SK-N-SH treated with all-trans-retinoic acid at 6 μM for 48 hours (cell line): ENCODE results near the gene TLR4.

Source experiments
- ATAC-seq: fragments of 200-7000 bp; cut with Tn5 transposase; 3 replicates; pipeline ENCODE4 v1.9.1; 2020; ENCODE audit warnings: mild to moderate bottlenecking, moderate library complexity
- ARNTL ChIP-seq: fragments of 450-650 bp; formaldehyde crosslinking; IDR thresholded peaks from 2 replicates; pipeline ENCODE4 v1.5.0; 2020; ENCODE audit warnings: low read depth, mild to moderate bottlenecking, moderate library complexity, borderline replicate concordance
- BACH2 ChIP-seq: fragments of 250-450 bp; sonication (Bioruptor Pico); IDR thresholded peaks from 2 replicates; pipeline ENCODE4 v1.9.0; 2021; ENCODE audit warnings: mild to moderate bottlenecking, borderline replicate concordance
- CSDC2 ChIP-seq: fragments of 250-450 bp; sonication (Bioruptor Pico); IDR thresholded peaks from 2 replicates; pipeline ENCODE4 v1.5.0; 2020; ENCODE audit warnings: mild to moderate bottlenecking, moderate library complexity
- ESRRG ChIP-seq: fragments of 250-450 bp; sonication (Bioruptor Pico); IDR thresholded peaks from 2 replicates; pipeline ENCODE4 v1.6.1; 2021; ENCODE audit warnings: mild to moderate bottlenecking
- GLIS3 ChIP-seq: fragments of 250-450 bp; sonication (Bioruptor Pico); IDR thresholded peaks from 2 replicates; pipeline ENCODE4 v1.5.0; 2020; ENCODE audit warnings: mild to moderate bottlenecking, moderate library complexity
- OSR1 ChIP-seq: fragments of 250-450 bp; sonication (Bioruptor Pico); IDR thresholded peaks from 2 replicates; pipeline ENCODE4 v1.8.0; 2022; ENCODE audit warnings: moderate library complexity, mild to moderate bottlenecking, inconsistent platforms
- PPARA ChIP-seq: fragments of 250-450 bp; sonication (Bioruptor Pico); IDR thresholded peaks from 2 replicates; pipeline ENCODE4 v1.5.0; 2020; ENCODE audit warnings: mild to moderate bottlenecking, borderline replicate concordance
- RARB ChIP-seq: fragments of 250-450 bp; sonication (Bioruptor Pico); IDR thresholded peaks from 2 replicates; pipeline ENCODE4 v1.8.0; 2021; ENCODE audit warnings: mild to moderate bottlenecking, moderate library complexity
- SNAI2 ChIP-seq: fragments of 250-450 bp; sonication (Bioruptor Pico); IDR thresholded peaks from 2 replicates; pipeline ENCODE4 v1.5.0; 2020; ENCODE audit warnings: mild to moderate bottlenecking, moderate library complexity
- TCF4 ChIP-seq: fragments of 250-450 bp; sonication (Bioruptor Pico); IDR thresholded peaks from 2 replicates; pipeline ENCODE4 v1.8.0; 2021; ENCODE audit warnings: mild to moderate bottlenecking, moderate library complexity, borderline replicate concordance
- TOX ChIP-seq: fragments of 250-450 bp; sonication (Bioruptor Pico); IDR thresholded peaks from 2 replicates; pipeline ENCODE4 v1.8.0; 2021; ENCODE audit warnings: mild to moderate bottlenecking, moderate library complexity, borderline replicate concordance
- ZFP3 ChIP-seq: fragments of 250-450 bp; sonication (Bioruptor Pico); IDR thresholded peaks from 2 replicates; pipeline ENCODE4 v1.5.0; 2020; ENCODE audit warnings: mild to moderate bottlenecking, moderate library complexity
- ZFP30 ChIP-seq: fragments of 450-650 bp; formaldehyde crosslinking; IDR thresholded peaks from 2 replicates; pipeline ENCODE4 v1.5.0; 2022; ENCODE audit warnings: mild to moderate bottlenecking, moderate library complexity
- ZNF70 ChIP-seq: fragments of 450-650 bp; formaldehyde crosslinking; IDR thresholded peaks from 2 replicates; pipeline ENCODE4 v1.5.0; 2020; ENCODE audit warnings: mild to moderate bottlenecking, moderate library complexity
- ZNF8 ChIP-seq: fragments of 450-650 bp; formaldehyde crosslinking; IDR thresholded peaks from 2 replicates; pipeline ENCODE4 v1.5.0; 2020; ENCODE audit warnings: mild to moderate bottlenecking, moderate library complexity
- TF ChIP-seq, protein P1 (sequence below): fragments of 250-450 bp; sonication (Bioruptor Pico); IDR thresholded peaks from 2 replicates; pipeline ENCODE4 v1.8.0; 2020; ENCODE audit warnings: mild to moderate bottlenecking, moderate library complexity, borderline replicate concordance
- TF ChIP-seq, protein P2 (sequence below): fragments of 250-450 bp; sonication (Bioruptor Pico); IDR thresholded peaks from 2 replicates; pipeline ENCODE4 v1.5.0; 2020; ENCODE audit warnings: mild to moderate bottlenecking, moderate library complexity
- TF ChIP-seq, protein P3 (sequence below): fragments of 250-450 bp; sonication (Bioruptor Pico); IDR thresholded peaks from 2 replicates; pipeline ENCODE4 v1.5.1; 2021; ENCODE audit warnings: mild to moderate bottlenecking, moderate library complexity
- TF ChIP-seq, protein P4 (sequence below): fragments of 250-450 bp; sonication (Bioruptor Pico); IDR thresholded peaks from 2 replicates; pipeline ENCODE4 v1.8.0; 2021; ENCODE audit warnings: low read depth, mild to moderate bottlenecking, moderate library complexity, borderline replicate concordance

Gene TLR4

DNA sequence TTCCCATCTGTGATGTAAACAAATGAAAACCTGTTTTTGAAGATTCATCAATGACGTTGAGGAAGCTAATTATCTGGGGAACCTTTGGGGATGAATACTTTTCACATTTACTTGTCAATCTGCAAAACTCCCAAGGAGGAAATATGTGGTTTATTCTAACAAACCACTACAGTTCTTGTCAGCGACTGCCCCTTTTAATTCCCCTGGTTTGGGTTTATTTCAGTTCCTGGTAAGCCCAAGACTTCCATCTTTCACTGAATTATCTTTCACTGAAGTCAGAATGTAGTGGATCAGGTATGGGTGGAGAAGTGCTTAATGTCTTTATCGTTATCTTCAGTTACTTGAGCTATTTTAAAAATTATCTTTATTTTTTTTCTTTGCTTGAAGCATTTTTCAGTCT is 40.2 kb downstream of the TLR4 start:
- TF ChIP-seq, protein P1, sequence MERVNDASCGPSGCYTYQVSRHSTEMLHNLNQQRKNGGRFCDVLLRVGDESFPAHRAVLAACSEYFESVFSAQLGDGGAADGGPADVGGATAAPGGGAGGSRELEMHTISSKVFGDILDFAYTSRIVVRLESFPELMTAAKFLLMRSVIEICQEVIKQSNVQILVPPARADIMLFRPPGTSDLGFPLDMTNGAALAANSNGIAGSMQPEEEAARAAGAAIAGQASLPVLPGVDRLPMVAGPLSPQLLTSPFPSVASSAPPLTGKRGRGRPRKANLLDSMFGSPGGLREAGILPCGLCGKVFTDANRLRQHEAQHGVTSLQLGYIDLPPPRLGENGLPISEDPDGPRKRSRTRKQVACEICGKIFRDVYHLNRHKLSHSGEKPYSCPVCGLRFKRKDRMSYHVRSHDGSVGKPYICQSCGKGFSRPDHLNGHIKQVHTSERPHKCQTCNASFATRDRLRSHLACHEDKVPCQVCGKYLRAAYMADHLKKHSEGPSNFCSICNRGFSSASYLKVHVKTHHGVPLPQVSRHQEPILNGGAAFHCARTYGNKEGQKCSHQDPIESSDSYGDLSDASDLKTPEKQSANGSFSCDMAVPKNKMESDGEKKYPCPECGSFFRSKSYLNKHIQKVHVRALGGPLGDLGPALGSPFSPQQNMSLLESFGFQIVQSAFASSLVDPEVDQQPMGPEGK (CRISPR knock-in tag), result no peak
- TF ChIP-seq TOX (CRISPR knock-in tag), result no peak
- no peak for TF ChIP-seq ARNTL (CRISPR knock-in tag)
- no peak for TF ChIP-seq CSDC2 (CRISPR knock-in tag)
- TF ChIP-seq ZNF70 (CRISPR knock-in tag), result no peak
- ATAC-seq, result no peak

DNA sequence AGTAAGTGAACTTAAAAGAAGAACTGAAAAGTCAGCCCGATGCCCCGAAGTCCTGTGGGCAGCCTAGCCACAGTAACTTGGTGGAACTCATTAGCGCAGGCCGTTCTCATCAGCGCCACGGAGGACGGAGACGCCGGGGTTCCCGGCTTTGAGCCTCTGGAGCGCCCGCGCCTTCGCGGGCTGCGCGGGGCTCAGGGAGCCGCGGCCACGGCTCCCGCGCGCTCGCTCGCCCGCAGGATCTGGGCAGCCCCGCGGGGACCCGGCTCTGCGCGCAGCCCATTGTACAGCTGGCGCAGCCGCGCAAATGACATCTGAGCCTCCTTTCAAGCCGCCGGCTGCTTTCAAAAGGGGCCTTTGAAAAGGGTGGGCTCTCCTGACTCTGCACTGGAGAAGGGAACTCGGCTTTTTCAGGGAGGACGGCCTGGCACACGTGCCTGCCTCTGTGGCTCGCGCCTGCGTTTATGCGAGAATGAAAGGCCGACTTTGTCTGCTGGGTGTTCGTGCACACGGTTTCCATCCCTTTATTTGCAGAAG is 40.7 kb downstream of the TLR4 start:
- TF ChIP-seq BACH2 (CRISPR knock-in tag) (no peak), ZNF8 (no peak), RARB (CRISPR knock-in tag) (no peak), PPARA (CRISPR knock-in tag) (no peak), CSDC2 (CRISPR knock-in tag) (no peak), ZNF70 (CRISPR knock-in tag) (no peak), TCF4 (CRISPR knock-in tag) (no peak), GLIS3 (CRISPR knock-in tag) (no peak), TOX (CRISPR knock-in tag) (no peak), SNAI2 (CRISPR knock-in tag) (no peak)
- TF ChIP-seq, protein P2, sequence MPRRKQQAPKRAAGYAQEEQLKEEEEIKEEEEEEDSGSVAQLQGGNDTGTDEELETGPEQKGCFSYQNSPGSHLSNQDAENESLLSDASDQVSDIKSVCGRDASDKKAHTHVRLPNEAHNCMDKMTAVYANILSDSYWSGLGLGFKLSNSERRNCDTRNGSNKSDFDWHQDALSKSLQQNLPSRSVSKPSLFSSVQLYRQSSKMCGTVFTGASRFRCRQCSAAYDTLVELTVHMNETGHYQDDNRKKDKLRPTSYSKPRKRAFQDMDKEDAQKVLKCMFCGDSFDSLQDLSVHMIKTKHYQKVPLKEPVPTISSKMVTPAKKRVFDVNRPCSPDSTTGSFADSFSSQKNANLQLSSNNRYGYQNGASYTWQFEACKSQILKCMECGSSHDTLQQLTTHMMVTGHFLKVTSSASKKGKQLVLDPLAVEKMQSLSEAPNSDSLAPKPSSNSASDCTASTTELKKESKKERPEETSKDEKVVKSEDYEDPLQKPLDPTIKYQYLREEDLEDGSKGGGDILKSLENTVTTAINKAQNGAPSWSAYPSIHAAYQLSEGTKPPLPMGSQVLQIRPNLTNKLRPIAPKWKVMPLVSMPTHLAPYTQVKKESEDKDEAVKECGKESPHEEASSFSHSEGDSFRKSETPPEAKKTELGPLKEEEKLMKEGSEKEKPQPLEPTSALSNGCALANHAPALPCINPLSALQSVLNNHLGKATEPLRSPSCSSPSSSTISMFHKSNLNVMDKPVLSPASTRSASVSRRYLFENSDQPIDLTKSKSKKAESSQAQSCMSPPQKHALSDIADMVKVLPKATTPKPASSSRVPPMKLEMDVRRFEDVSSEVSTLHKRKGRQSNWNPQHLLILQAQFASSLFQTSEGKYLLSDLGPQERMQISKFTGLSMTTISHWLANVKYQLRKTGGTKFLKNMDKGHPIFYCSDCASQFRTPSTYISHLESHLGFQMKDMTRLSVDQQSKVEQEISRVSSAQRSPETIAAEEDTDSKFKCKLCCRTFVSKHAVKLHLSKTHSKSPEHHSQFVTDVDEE (CRISPR knock-in tag), result no peak
- TF ChIP-seq, protein P3, sequence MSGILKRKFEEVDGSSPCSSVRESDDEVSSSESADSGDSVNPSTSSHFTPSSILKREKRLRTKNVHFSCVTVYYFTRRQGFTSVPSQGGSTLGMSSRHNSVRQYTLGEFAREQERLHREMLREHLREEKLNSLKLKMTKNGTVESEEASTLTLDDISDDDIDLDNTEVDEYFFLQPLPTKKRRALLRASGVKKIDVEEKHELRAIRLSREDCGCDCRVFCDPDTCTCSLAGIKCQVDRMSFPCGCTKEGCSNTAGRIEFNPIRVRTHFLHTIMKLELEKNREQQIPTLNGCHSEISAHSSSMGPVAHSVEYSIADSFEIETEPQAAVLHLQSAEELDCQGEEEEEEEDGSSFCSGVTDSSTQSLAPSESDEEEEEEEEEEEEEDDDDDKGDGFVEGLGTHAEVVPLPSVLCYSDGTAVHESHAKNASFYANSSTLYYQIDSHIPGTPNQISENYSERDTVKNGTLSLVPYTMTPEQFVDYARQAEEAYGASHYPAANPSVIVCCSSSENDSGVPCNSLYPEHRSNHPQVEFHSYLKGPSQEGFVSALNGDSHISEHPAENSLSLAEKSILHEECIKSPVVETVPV, result no peak
- TF ChIP-seq, protein P4, sequence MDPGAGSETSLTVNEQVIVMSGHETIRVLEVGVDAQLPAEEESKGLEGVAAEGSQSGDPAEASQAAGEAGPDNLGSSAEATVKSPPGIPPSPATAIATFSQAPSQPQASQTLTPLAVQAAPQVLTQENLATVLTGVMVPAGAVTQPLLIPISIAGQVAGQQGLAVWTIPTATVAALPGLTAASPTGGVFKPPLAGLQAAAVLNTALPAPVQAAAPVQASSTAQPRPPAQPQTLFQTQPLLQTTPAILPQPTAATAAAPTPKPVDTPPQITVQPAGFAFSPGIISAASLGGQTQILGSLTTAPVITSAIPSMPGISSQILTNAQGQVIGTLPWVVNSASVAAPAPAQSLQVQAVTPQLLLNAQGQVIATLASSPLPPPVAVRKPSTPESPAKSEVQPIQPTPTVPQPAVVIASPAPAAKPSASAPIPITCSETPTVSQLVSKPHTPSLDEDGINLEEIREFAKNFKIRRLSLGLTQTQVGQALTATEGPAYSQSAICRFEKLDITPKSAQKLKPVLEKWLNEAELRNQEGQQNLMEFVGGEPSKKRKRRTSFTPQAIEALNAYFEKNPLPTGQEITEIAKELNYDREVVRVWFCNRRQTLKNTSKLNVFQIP (CRISPR knock-in tag), result no peak
- ATAC-seq, result no peak

DNA sequence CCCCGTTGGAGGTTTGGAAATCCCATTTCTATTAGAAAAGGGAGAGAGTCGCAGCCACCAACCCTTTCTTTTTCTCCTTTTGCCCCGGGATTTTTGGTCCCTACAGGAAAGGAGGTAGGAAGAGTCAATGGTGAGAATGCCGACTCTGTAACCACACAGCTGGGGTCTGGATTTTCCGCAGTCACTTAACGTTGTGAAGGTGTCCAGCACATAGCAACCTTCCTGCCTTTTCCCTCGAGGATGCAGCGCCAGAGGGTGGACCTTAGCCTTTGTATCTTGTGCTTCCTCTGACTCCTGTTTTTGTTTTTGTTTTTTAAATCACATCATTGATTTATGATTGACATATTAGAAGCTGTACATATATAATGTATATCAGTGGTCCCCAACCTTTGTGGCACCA is 41.4 kb downstream of the TLR4 start:
- ATAC-seq, result no peak
- TF ChIP-seq, protein P3, result no peak
- no peak for TF ChIP-seq SNAI2 (CRISPR knock-in tag)
- TF ChIP-seq OSR1 (CRISPR knock-in tag), result no peak

DNA sequence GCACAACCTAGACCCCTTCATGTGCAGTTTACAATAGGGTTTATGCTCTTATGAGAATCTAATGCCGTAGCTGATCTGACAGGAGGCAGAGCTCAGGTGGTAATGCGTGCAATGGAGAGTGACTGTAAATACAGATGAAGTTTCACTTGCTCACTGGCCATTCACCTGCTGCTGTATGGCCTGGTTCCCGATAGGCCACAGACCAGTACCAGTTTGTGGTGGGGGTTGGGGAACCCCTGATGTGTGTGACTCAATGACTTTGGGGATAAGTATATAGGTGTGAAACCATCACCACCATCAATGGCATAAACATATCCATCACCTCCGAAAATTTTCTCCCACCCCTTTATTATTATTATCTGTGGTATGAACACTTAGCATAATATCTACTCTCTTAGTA is 42.1 kb downstream of the TLR4 start:
- ATAC-seq, result no peak
- TF ChIP-seq ZFP3 (CRISPR knock-in tag) (no peak), PPARA (CRISPR knock-in tag) (no peak), GLIS3 (CRISPR knock-in tag) (no peak), ZFP30 (no peak), ESRRG (CRISPR knock-in tag) (no peak), ARNTL (CRISPR knock-in tag) (no peak), TCF4 (CRISPR knock-in tag) (no peak)
- TF ChIP-seq, protein P4 (CRISPR knock-in tag), result no peak
- TF ChIP-seq, protein P2 (CRISPR knock-in tag), result no peak
- TF ChIP-seq, protein P3, result no peak
